ENCODE data around the gene PHRF1. TPM values are rescaled to one million over a fixed set of nuclear protein-coding genes. Genes with fewer than 3 reads are reported as not detected.
A peak's percentile ranks its signal among the peaks of the same experiment; 100 is the strongest.

The PHRF1 gene
- total RNA-seq, 1 experiment from 2014 or later, result 48.9 TPM

GRCh38 chr11:607971-608659 is 31.8 kb downstream of the PHRF1 start:
- H2BK15ac ChIP-seq (ENCODE audit: low read depth, low read length), result no peak overlapping the region
- no peak overlapping the region for H4K5ac ChIP-seq (ENCODE audit: insufficient read length, low read depth, low read length)
- H3K27ac ChIP-seq (ENCODE audit: insufficient read length, low read depth, low read length), result no peak overlapping the region
- H3K9ac ChIP-seq (ENCODE audit: extremely low read depth, insufficient read length, low read length), result no peak overlapping the region
- H3K4me1 ChIP-seq (ENCODE audit: insufficient read depth, low read length), result no peaks in the 10 kb centered on the region
- H3K79me2 ChIP-seq (ENCODE audit: insufficient read depth, low read length), result no peaks in the 10 kb centered on the region
- H2AFZ ChIP-seq (ENCODE audit: low read length), result no peak overlapping the region
- no peak overlapping the region for H2AK5ac ChIP-seq (ENCODE audit: insufficient read length, low read length)
- H3K4ac ChIP-seq (ENCODE audit: low read depth, low read length), result no peak overlapping the region
- no CpG with 5 or more reads among the region's 45 CpGs for WGBS (ENCODE audit: extremely low coverage, insufficient read length, low lambda C conversion rate)
- Mint-ChIP-seq H3K4me3 (no peak overlapping the region), H3K27ac (peak overlapping the region in 2 of 3 experiments; percentile 39 to 84; a peak in 4 of 7 replicates), H3K36me3 (ENCODE audit: insufficient read depth in 1 of 3, low read depth in 3 of 3) (peaks cover 28 to 77% (median 70%) of the 10 kb centered on the region in 3 experiments), H3K27me3 (ENCODE audit: low read depth) (no peaks in the 10 kb centered on the region), H3K4me1 (peaks cover 3 to 4% of the 10 kb centered on the region in 2 experiments; a peak in 1 of 4 replicates), H3K9me3 (no peaks in the 10 kb centered on the region)
- TF ChIP-seq, protein P1, sequence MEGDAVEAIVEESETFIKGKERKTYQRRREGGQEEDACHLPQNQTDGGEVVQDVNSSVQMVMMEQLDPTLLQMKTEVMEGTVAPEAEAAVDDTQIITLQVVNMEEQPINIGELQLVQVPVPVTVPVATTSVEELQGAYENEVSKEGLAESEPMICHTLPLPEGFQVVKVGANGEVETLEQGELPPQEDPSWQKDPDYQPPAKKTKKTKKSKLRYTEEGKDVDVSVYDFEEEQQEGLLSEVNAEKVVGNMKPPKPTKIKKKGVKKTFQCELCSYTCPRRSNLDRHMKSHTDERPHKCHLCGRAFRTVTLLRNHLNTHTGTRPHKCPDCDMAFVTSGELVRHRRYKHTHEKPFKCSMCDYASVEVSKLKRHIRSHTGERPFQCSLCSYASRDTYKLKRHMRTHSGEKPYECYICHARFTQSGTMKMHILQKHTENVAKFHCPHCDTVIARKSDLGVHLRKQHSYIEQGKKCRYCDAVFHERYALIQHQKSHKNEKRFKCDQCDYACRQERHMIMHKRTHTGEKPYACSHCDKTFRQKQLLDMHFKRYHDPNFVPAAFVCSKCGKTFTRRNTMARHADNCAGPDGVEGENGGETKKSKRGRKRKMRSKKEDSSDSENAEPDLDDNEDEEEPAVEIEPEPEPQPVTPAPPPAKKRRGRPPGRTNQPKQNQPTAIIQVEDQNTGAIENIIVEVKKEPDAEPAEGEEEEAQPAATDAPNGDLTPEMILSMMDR (conservative IDR thresholded peaks at IDR 0.05), result no peak
- H2BK20ac ChIP-seq (ENCODE audit: low read depth, low read length, poor library complexity, severe bottlenecking), result no peak overlapping the region
- no peak overlapping the region for H4K8ac ChIP-seq (replicated peaks; ENCODE audit: insufficient read length, low read depth, low read length)
- H4K20me1 ChIP-seq (ENCODE audit: control insufficient read depth, insufficient read depth, insufficient read length), result peaks cover 3% of the 10 kb centered on the region
- DNase-seq, result no peak
- H3K14ac ChIP-seq (ENCODE audit: insufficient read depth, low read length), result no peak overlapping the region
- H3K9me3 ChIP-seq (ENCODE audit: control insufficient read depth, low read depth, low read length), result no peaks in the 10 kb centered on the region
- H3K18ac ChIP-seq (ENCODE audit: insufficient read length, low read depth, low read length), result no peak overlapping the region
- no peak overlapping the region for H3T11ph ChIP-seq (ENCODE audit: low read length)
- H3K79me1 ChIP-seq (ENCODE audit: insufficient read depth, low read depth, low read length, poor library complexity, severe bottlenecking), result no peaks in the 10 kb centered on the region
- no peak overlapping the region for H2BK12ac ChIP-seq (ENCODE audit: insufficient read length, low read depth, low read length)
- H3K27me3 ChIP-seq (ENCODE audit: insufficient read depth, low read length), result no peaks in the 10 kb centered on the region
- no peaks in the 10 kb centered on the region for H3K23me2 ChIP-seq (ENCODE audit: insufficient read length, low read depth, low read length, poor library complexity, severe bottlenecking)
- no peak overlapping the region for H3K23ac ChIP-seq (ENCODE audit: insufficient read length, low read depth, low read length)
- no peak overlapping the region for H2BK120ac ChIP-seq (ENCODE audit: low read depth, low read length, poor library complexity, severe bottlenecking)
- H2BK5ac ChIP-seq (ENCODE audit: insufficient read length, low read length), result no peak overlapping the region
- H3K4me2 ChIP-seq (ENCODE audit: insufficient read depth, insufficient read length, low read length), result no peak overlapping the region
- H3K56ac ChIP-seq (ENCODE audit: insufficient read length, low read depth, low read length), result no peak overlapping the region
- H4K91ac ChIP-seq (ENCODE audit: insufficient read length, low read depth, low read length), result no peak overlapping the region
